ENCODE data around the gene HES5. TPM values are rescaled to one million over a fixed set of nuclear protein-coding genes. Genes with fewer than 3 reads are reported as not detected.

HES5 gene
- polyA plus RNA-seq, 1 of the 3 experiments (the other 2 are of a cell fraction), result 0.03 TPM

DNA sequence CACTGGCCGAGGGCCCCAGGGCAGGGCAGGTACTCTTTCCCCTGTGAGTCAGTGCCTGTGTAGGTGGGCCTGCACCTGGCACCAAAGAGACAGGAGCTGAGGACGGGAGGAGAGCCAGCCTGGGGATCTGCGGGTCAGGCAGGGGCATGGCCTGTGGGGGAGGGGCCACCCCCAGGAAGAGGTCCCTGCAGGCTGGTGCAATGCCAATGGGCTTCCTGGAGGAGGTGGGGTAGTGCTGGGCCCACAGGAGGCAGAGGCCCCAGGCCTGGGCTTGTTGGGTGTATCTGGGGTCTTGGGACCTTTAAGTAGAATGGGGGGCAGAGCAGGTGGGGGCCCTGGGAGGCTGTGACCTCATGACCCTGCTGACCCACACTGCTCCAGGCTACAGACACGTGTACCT lies 30.8 kb downstream of the HES5 start:
- Histone ChIP-seq H3K79me2 (ENCODE audit: insufficient read depth) (no peaks in the 10 kb centered on the region), H3K9me3 (no peaks in the 10 kb centered on the region), H3K27me3 (ENCODE audit: insufficient read depth) (no peaks in the 10 kb centered on the region), H3K4me1 (ENCODE audit: control insufficient read depth in 1 of 2, insufficient read depth in 2 of 2, low read depth in 1 of 2, low read length in 1 of 2) (peaks cover 0 to 15% of the 10 kb centered on the region in 2 experiments; a peak in 1 of 4 replicates), H3K4me2 (no peak overlapping the region), H3K4me3 (ENCODE audit: low read depth in 2 of 2, low read length in 1 of 2) (no peak overlapping the region), H3K9ac (no peak overlapping the region), H4K20me1 (ENCODE audit: insufficient read depth) (no peaks in the 10 kb centered on the region), H2AFZ (ENCODE audit: low read depth) (no peak overlapping the region), H3K36me3 (replicated peaks in 1 of 2; ENCODE audit: control insufficient read depth in 1 of 2, insufficient read depth in 2 of 2, low read length in 1 of 2) (no peaks in the 10 kb centered on the region), H3K27ac (ENCODE audit: low read depth in 2 of 2, low read length in 1 of 2) (no peak overlapping the region), H3F3A (replicated peaks; ENCODE audit: insufficient read depth) (no peaks in the 10 kb centered on the region), H3K9me2 (no peaks in the 10 kb centered on the region)
- no peak for TF ChIP-seq POLR2AphosphoS5 (IDR thresholded peaks at IDR 0.05; ENCODE audit: low read depth, low read length)
- TF ChIP-seq ELF1 (IDR thresholded peaks at IDR 0.05), result no peak
- no peak for TF ChIP-seq RFX5 (IDR thresholded peaks at IDR 0.05; ENCODE audit: low read length)
- DNase-seq, result no peak
- WGBS (ENCODE audit: low lambda C conversion rate), result 57% methylated on average over 4 of the region's 4 CpGs
- ChIA-PET POLR2A (no interaction called here), CTCF (interaction anchor here (1.4 to 1.8 kb wide), 2 partner anchors 39 to 46 kb away, joined by 6 to 8 read pairs; no protein-coding TSS in a partner anchor)

DNA sequence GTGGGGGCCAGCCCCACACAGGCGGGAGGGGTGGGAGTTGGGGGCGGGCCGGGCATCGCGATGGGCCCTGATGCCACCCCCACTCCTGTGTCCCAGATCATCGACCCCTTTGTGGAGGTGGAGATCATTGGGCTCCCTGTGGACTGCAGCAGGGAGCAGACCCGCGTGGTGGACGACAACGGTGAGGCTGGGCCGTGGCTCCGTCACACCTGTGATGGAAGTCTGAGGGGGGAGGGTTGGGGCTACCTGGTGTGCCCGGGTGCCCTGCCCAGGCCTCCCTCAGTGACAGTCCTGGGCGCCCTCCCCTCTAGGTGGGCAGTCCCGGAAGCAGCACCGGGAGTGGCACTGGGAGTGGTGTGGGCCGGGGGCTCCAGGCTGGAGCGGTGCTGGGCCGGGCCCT lies 31.4 kb downstream of the HES5 start:
- Histone ChIP-seq H3K79me2 (ENCODE audit: insufficient read depth) (no peaks in the 10 kb centered on the region), H3K27me3 (ENCODE audit: insufficient read depth) (no peaks in the 10 kb centered on the region), H3K4me1 (ENCODE audit: control insufficient read depth in 1 of 2, insufficient read depth in 2 of 2, low read depth in 1 of 2, low read length in 1 of 2) (peaks cover 0 to 15% of the 10 kb centered on the region in 2 experiments; a peak in 1 of 4 replicates), H3K4me2 (no peak overlapping the region), H4K20me1 (ENCODE audit: insufficient read depth) (no peaks in the 10 kb centered on the region), H3K4me3 (ENCODE audit: low read depth in 2 of 2, low read length in 1 of 2) (no peak overlapping the region), H3K9me3 (no peaks in the 10 kb centered on the region), H3K36me3 (replicated peaks in 1 of 2; ENCODE audit: control insufficient read depth in 1 of 2, insufficient read depth in 2 of 2, low read length in 1 of 2) (no peaks in the 10 kb centered on the region), H3K9me2 (no peaks in the 10 kb centered on the region), H3K9ac (no peak overlapping the region), H2AFZ (ENCODE audit: low read depth) (no peak overlapping the region), H3K27ac (ENCODE audit: low read depth in 2 of 2, low read length in 1 of 2) (no peak overlapping the region), H3F3A (replicated peaks; ENCODE audit: insufficient read depth) (no peaks in the 10 kb centered on the region)
- 73% methylated on average over 4 of the region's 19 CpGs for WGBS (ENCODE audit: low lambda C conversion rate)
- TF ChIP-seq SIN3A (IDR thresholded peaks at IDR 0.05; ENCODE audit: borderline replicate concordance, low read depth, low read length) (no peak), EP300 (IDR thresholded peaks at IDR 0.05; ENCODE audit: borderline replicate concordance in 1 of 2, low read depth in 1 of 2, low read length in 1 of 2) (no peak), GATA2 (CRISPR knock-in tag; IDR thresholded peaks at IDR 0.05) (no peak)
- ChIA-PET POLR2A (interaction anchor here (0.6 kb wide), 1 partner anchor 11 kb away, joined by 3 read pairs; no protein-coding TSS in a partner anchor), CTCF (no interaction called here)
- no peak for DNase-seq

DNA sequence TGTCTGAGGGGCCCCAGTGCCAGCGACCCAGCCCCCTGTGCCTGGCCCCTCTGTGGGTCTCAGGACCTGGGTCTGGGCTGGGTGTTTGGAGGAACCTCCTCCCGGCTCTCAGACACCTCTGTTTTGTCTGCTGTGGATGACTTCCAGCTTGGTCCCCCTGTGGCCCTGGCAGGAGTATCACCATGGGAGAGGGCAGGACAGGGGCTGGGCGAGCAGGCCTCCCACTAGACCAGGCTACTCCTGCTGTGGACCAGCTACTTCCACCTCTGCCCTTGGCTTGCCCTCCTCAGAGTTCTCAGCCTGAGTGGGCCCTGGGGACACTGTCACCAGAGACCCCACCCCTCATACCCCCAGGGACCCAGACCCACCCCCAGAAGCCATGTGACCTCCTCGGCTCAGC lies 32.2 kb downstream of the HES5 start:
- 100% methylated on average over 1 of the region's 4 CpGs for WGBS (ENCODE audit: low lambda C conversion rate)
- no peak for DNase-seq
- H3K4me1 ChIP-seq (ENCODE audit: control insufficient read depth in 1 of 2, insufficient read depth in 2 of 2, low read depth in 1 of 2, low read length in 1 of 2), result peaks cover 0 to 15% of the 10 kb centered on the region in 2 experiments; a peak in 1 of 4 replicates
- H3K4me3 ChIP-seq (ENCODE audit: low read depth in 2 of 2, low read length in 1 of 2), result no peak overlapping the region
- H3K9ac ChIP-seq, result no peak overlapping the region
- no peaks in the 10 kb centered on the region for H3K9me3 ChIP-seq
- H3K79me2 ChIP-seq (ENCODE audit: insufficient read depth), result no peaks in the 10 kb centered on the region
- H3K9me2 ChIP-seq, result no peaks in the 10 kb centered on the region
- ChIA-PET CTCF (interaction anchor here (0.6 to 1.2 kb wide), 3 partner anchors 37 to 872 kb away, joined by 3 read pairs; no protein-coding TSS in a partner anchor), POLR2A (interaction anchor here (0.6 kb wide), 1 partner anchor 10 kb away, joined by 3 read pairs; no protein-coding TSS in a partner anchor)
- H3K36me3 ChIP-seq (replicated peaks in 1 of 2; ENCODE audit: control insufficient read depth in 1 of 2, insufficient read depth in 2 of 2, low read length in 1 of 2), result no peaks in the 10 kb centered on the region
- no peak overlapping the region for H3K27ac ChIP-seq (ENCODE audit: low read depth in 2 of 2, low read length in 1 of 2)
- no peaks in the 10 kb centered on the region for H3F3A ChIP-seq (replicated peaks; ENCODE audit: insufficient read depth)
- no peaks in the 10 kb centered on the region for H4K20me1 ChIP-seq (ENCODE audit: insufficient read depth)
- H3K27me3 ChIP-seq (ENCODE audit: insufficient read depth), result no peaks in the 10 kb centered on the region
- H3K4me2 ChIP-seq, result no peak overlapping the region
- H2AFZ ChIP-seq (ENCODE audit: low read depth), result no peak overlapping the region
- TF ChIP-seq, protein P1, sequence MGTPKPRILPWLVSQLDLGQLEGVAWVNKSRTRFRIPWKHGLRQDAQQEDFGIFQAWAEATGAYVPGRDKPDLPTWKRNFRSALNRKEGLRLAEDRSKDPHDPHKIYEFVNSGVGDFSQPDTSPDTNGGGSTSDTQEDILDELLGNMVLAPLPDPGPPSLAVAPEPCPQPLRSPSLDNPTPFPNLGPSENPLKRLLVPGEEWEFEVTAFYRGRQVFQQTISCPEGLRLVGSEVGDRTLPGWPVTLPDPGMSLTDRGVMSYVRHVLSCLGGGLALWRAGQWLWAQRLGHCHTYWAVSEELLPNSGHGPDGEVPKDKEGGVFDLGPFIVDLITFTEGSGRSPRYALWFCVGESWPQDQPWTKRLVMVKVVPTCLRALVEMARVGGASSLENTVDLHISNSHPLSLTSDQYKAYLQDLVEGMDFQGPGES (IDR thresholded peaks at IDR 0.05; ENCODE audit: low read depth, low read length), result no peak
- TF ChIP-seq TAF1 (IDR thresholded peaks at IDR 0.05; ENCODE audit: borderline replicate concordance, low read depth, low read length) (no peak), NFIC (IDR thresholded peaks at IDR 0.05; ENCODE audit: borderline replicate concordance) (no peak), YY1 (IDR thresholded peaks at IDR 0.05; ENCODE audit: low read depth) (no peak), MEF2A (IDR thresholded peaks at IDR 0.05; ENCODE audit: borderline replicate concordance, low read depth) (no peak), POLR2AphosphoS5 (IDR thresholded peaks at IDR 0.05; ENCODE audit: low read depth, low read length) (no peak), JUND (IDR thresholded peaks at IDR 0.05) (no peak), RAD21 (IDR thresholded peaks at IDR 0.05; ENCODE audit: low read length) (no peak), TEAD4 (IDR thresholded peaks at IDR 0.05; ENCODE audit: borderline replicate concordance, insufficient read depth) (no peak), FOXM1 (IDR thresholded peaks at IDR 0.05; ENCODE audit: low read depth) (no peak), EZH2phosphoT487 (IDR thresholded peaks at IDR 0.05; ENCODE audit: borderline replicate concordance, low read depth) (no peak), EP300 (IDR thresholded peaks at IDR 0.05; ENCODE audit: borderline replicate concordance in 1 of 2, low read depth in 1 of 2, low read length in 1 of 2) (no peak), GATA2 (CRISPR knock-in tag; IDR thresholded peaks at IDR 0.05) (no peak), CHD2 (IDR thresholded peaks at IDR 0.05; ENCODE audit: low read length, partially characterized antibody) (no peak), ELF1 (IDR thresholded peaks at IDR 0.05) (no peak)
- TF ChIP-seq, protein P2, sequence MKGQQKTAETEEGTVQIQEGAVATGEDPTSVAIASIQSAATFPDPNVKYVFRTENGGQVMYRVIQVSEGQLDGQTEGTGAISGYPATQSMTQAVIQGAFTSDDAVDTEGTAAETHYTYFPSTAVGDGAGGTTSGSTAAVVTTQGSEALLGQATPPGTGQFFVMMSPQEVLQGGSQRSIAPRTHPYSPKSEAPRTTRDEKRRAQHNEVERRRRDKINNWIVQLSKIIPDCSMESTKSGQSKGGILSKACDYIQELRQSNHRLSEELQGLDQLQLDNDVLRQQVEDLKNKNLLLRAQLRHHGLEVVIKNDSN (IDR thresholded peaks at IDR 0.05; ENCODE audit: borderline replicate concordance, low read depth), result no peak
- TF ChIP-seq, protein P3, sequence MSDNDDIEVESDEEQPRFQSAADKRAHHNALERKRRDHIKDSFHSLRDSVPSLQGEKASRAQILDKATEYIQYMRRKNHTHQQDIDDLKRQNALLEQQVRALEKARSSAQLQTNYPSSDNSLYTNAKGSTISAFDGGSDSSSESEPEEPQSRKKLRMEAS (IDR thresholded peaks at IDR 0.05; ENCODE audit: low read depth), result no peak
- TF ChIP-seq, protein P4, sequence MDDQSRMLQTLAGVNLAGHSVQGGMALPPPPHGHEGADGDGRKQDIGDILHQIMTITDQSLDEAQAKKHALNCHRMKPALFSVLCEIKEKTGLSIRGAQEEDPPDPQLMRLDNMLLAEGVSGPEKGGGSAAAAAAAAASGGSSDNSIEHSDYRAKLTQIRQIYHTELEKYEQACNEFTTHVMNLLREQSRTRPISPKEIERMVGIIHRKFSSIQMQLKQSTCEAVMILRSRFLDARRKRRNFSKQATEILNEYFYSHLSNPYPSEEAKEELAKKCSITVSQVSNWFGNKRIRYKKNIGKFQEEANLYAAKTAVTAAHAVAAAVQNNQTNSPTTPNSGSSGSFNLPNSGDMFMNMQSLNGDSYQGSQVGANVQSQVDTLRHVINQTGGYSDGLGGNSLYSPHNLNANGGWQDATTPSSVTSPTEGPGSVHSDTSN (IDR thresholded peaks at IDR 0.05), result no peak

Data from SK-N-SH (cell line).